SK-N-SH (cell line): Measurements from ENCODE around the gene OTOS. TPM values are rescaled to one million over a fixed set of nuclear protein-coding genes. Genes with fewer than 3 reads are reported as not detected.

Source experiments
- CTCF ChIA-PET: fragments of 300-600, 350-600 bp; formaldehyde crosslinking; extraction: SDS; loops from one replicate; lab custom pipeline; 2021; lab: Yijun Ruan, JAX
- POLR2A ChIA-PET: fragments of 350-600 bp; sonication (Branson Sonifier 250); formaldehyde crosslinking; extraction: SDS; loops from one replicate; lab custom pipeline; 2020; ENCODE audit warnings: antibody characterized with exemption, inconsistent platforms; lab: Yijun Ruan, JAX
- DNase-seq: peaks from one replicate; pipeline ENCODE4 v3.0.0; 2012
- H2AFZ ChIP-seq: fragments of 200-600 bp; sonication (generic); 2 replicates; pipeline ENCODE4 v1.8.1; 2016; ENCODE audit warnings: antibody characterized with exemption, mild to moderate bottlenecking, low read depth
- H3F3A ChIP-seq: fragments of 200-600 bp; sonication (generic); replicated peaks from 2 replicates; pipeline ENCODE3; 2016; ENCODE audit warnings: antibody characterized with exemption, mild to moderate bottlenecking; ENCODE audit not compliant: insufficient read depth
- H3K27ac ChIP-seq, 2 experiments: fragments of 200-500 bp in 1 of 2; fragments of 200-600 bp in 1 of 2; sonication (Bioruptor generic) in 1 of 2; sonication (generic), shearing (Covaris generic) in 1 of 2; 2 replicates each; pipeline versions ENCODE4 v1.5.1 to v1.6.1; 2014 to 2016; ENCODE audit warnings: low read depth in 2 of 2, inconsistent platforms in 1 of 2, low read length in 1 of 2, mild to moderate bottlenecking in 1 of 2, mixed read lengths in 1 of 2
- H3K27me3 ChIP-seq: fragments of 200-600 bp; sonication (generic), shearing (Covaris generic); 2 replicates; pipeline ENCODE4 v1.6.1; 2016; ENCODE audit warnings: mixed run types; ENCODE audit not compliant: insufficient read depth
- H3K36me3 ChIP-seq, 2 experiments: fragments of 200-500 bp in 1 of 2; fragments of 200-600 bp in 1 of 2; sonication (Bioruptor generic) in 1 of 2; sonication (generic) in 1 of 2; replicated peaks in 1 of 2; 2 replicates each; pipeline versions ENCODE3 to v1.5.1; 2014 to 2016; ENCODE audit warnings: low read length in 1 of 2, mild to moderate bottlenecking in 1 of 2; ENCODE audit not compliant: insufficient read depth in 2 of 2, control insufficient read depth in 1 of 2
- H3K4me1 ChIP-seq, 2 experiments: fragments of 200-500 bp in 1 of 2; fragments of 200-600 bp in 1 of 2; sonication (Bioruptor generic) in 1 of 2; sonication (generic), shearing (Covaris generic) in 1 of 2; 2 replicates each; pipeline versions ENCODE4 v1.5.1 to v1.6.1; 2014 to 2016; ENCODE audit warnings: low read depth in 1 of 2, low read length in 1 of 2, mixed run types in 1 of 2; ENCODE audit not compliant: insufficient read depth in 2 of 2, control insufficient read depth in 1 of 2
- H3K4me2 ChIP-seq: fragments of 200-600 bp; sonication (generic), shearing (Covaris generic); 2 replicates; pipeline ENCODE4 v1.6.1; 2017; ENCODE audit warnings: mixed run types
- H3K4me3 ChIP-seq, 2 experiments: fragments of 200-500 bp in 1 of 2; fragments of 200-600 bp in 1 of 2; sonication (Bioruptor generic) in 1 of 2; sonication (generic), shearing (Covaris generic) in 1 of 2; 2 replicates each; pipeline versions ENCODE4 v1.5.1 to v1.8.1; 2014 to 2016; ENCODE audit warnings: low read depth in 2 of 2, inconsistent platforms in 1 of 2, low read length in 1 of 2, mild to moderate bottlenecking in 1 of 2, mixed read lengths in 1 of 2, moderate library complexity in 1 of 2
- H3K79me2 ChIP-seq: fragments of 200-600 bp; sonication (generic); 2 replicates; pipeline ENCODE4 v1.8.1; 2017; ENCODE audit warnings: mild to moderate bottlenecking; ENCODE audit not compliant: insufficient read depth
- H3K9ac ChIP-seq: fragments of 200-600 bp; sonication (generic); 2 replicates; pipeline ENCODE4 v1.6.1; 2017; ENCODE audit warnings: mixed run types
- H3K9me2 ChIP-seq: fragments of 200-600 bp; sonication (generic); 2 replicates; pipeline ENCODE4 v1.6.1; 2017; ENCODE audit warnings: mixed run types
- H3K9me3 ChIP-seq: fragments of 200-600 bp; sonication (generic); 2 replicates; pipeline ENCODE4 v1.6.1; 2017; ENCODE audit warnings: mixed run types, mild to moderate bottlenecking, moderate library complexity
- H4K20me1 ChIP-seq: fragments of 200-600 bp; sonication (generic); 2 replicates; pipeline ENCODE4 v1.6.1; 2017; ENCODE audit warnings: mild to moderate bottlenecking, mixed run types; ENCODE audit not compliant: insufficient read depth
- FOXM1 ChIP-seq: IDR thresholded peaks from 2 replicates; pipeline ENCODE4 v1.4.0; 2012; ENCODE audit warnings: low read depth, mild to moderate bottlenecking
- GABPA ChIP-seq: IDR thresholded peaks from 2 replicates; pipeline ENCODE4 v1.4.0; 2012; ENCODE audit warnings: low read depth, mild to moderate bottlenecking
- NRF1 ChIP-seq: IDR thresholded peaks from 2 replicates; pipeline ENCODE4 v1.6.1; 2012; ENCODE audit warnings: low read depth, mild to moderate bottlenecking, low read length
- REST ChIP-seq: IDR thresholded peaks from 2 replicates; pipeline ENCODE4 v1.6.1; 2012; ENCODE audit warnings: mild to moderate bottlenecking, low read depth, low read length, moderate library complexity
- TAF1 ChIP-seq: IDR thresholded peaks from 2 replicates; pipeline ENCODE4 v1.6.1; 2012; ENCODE audit warnings: low read depth, mild to moderate bottlenecking, low read length, moderate library complexity, borderline replicate concordance
- WGBS: methylation state at CpG from one replicate; pipeline ENCODE4 v1.1.6; 2017; ENCODE audit warnings: low lambda C conversion rate; 5-methylcytosine and 5-hydroxymethylcytosine counted together
- polyA plus RNA-seq, 3 experiments: library from polyadenylated mRNA; depleted of rRNA; stranded (reverse); fragments of >200 nt; gene quantifications; 2 replicates each; pipeline ENCODE4 v1.2.3, GENCODE V29; 2012
- TF ChIP-seq, protein P1 (sequence below): IDR thresholded peaks from 2 replicates; pipeline ENCODE4 v1.4.0; 2012; ENCODE audit warnings: low read depth, borderline replicate concordance
- TF ChIP-seq, protein P2 (sequence below): fragments of 150-350 bp; IDR thresholded peaks from 2 replicates; pipeline ENCODE4 v1.6.1; 2017; ENCODE audit warnings: antibody characterized with exemption, low read length, low read depth, borderline replicate concordance

Gene OTOS
- polyA plus RNA-seq, 1 of the 3 experiments (the other 2 are of a cell fraction): not detected

GRCh38 chr2:240169486-240170353 is 29.3 kb upstream of the OTOS start:
- Histone ChIP-seq H3K27ac (no peak overlapping the region), H2AFZ (no peak overlapping the region), H3K9ac (no peak overlapping the region), H3F3A (no peaks in the 10 kb centered on the region), H3K4me3 (no peak overlapping the region), H3K9me2 (no peaks in the 10 kb centered on the region), H3K79me2 (no peaks in the 10 kb centered on the region), H3K9me3 (no peaks in the 10 kb centered on the region), H3K4me1 (no peaks in the 10 kb centered on the region; a peak in 1 of 4 replicates), H3K27me3 (no peaks in the 10 kb centered on the region), H4K20me1 (no peaks in the 10 kb centered on the region), H3K36me3 (no peaks in the 10 kb centered on the region), H3K4me2 (no peak overlapping the region)
- TF ChIP-seq, protein P1, sequence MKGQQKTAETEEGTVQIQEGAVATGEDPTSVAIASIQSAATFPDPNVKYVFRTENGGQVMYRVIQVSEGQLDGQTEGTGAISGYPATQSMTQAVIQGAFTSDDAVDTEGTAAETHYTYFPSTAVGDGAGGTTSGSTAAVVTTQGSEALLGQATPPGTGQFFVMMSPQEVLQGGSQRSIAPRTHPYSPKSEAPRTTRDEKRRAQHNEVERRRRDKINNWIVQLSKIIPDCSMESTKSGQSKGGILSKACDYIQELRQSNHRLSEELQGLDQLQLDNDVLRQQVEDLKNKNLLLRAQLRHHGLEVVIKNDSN: no peak
- TF ChIP-seq REST: no peak
- TF ChIP-seq NRF1: no peak
- no peak for TF ChIP-seq TAF1
- TF ChIP-seq, protein P2, sequence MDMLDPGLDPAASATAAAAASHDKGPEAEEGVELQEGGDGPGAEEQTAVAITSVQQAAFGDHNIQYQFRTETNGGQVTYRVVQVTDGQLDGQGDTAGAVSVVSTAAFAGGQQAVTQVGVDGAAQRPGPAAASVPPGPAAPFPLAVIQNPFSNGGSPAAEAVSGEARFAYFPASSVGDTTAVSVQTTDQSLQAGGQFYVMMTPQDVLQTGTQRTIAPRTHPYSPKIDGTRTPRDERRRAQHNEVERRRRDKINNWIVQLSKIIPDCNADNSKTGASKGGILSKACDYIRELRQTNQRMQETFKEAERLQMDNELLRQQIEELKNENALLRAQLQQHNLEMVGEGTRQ: no peak
- TF ChIP-seq GABPA: no peak
- no peak for DNase-seq
- ChIA-PET CTCF (interaction anchor here (1.4 to 3.9 kb wide), 3 partner anchors 20 to 269 kb away, joined by 4 to 12 read pairs (median 5); no protein-coding TSS in a partner anchor), POLR2A (no interaction called here)
- WGBS: 57% methylated on average over 8 of the region's 15 CpGs

DNA sequence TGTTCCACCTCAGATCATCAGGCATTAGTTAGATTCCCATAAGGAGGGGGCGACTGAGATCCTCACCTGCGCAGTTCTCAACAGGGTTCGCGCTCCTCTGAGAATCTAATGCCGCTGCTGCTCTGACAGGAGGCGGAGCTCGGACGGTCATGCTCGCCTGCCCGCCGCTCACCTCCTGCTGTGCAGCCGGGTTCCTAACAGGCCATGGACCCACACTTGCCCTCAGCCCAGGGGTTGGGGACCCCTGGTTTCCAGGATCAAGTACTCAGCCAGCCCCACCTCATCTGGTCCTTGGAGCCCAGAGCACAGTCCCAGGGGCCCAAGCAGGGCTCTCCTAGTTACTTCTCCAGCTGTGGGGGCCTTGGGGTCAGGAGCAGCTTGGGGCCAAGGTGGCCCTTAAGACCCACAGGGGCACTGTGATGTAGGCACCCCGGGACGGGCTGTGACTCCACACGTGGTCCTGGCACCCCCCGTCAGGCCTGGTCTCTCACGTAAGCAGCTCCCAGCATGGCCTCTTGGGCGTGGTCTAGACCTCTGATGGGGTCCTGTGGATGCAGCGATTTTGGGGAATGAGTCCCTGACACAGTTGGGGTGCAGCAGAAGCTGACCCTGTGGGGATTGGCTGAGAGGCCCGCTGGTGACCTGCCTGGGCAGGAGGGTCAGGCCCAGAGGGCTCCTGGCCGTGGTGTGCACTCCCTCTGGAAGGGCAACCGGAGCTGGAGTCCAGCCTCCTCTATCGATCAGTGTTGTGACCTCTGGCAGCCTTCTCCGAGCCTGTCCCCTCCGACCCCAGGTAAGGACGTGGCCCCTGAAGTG is 28.3 kb upstream of the OTOS start:
- no peak overlapping the region for H2AFZ ChIP-seq

More for the DNA sequence above, 28.3 kb upstream of the OTOS start:
- H3K9me3 ChIP-seq: no peaks in the 10 kb centered on the region
- ChIA-PET CTCF (interaction anchor here (1.4 to 1.5 kb wide), 2 partner anchors 19 to 270 kb away, joined by 4 to 5 read pairs; no protein-coding TSS in a partner anchor), POLR2A (no interaction called here)
- H3K4me3 ChIP-seq: no peak overlapping the region
- H3K27ac ChIP-seq: no peak overlapping the region
- H3F3A ChIP-seq: no peaks in the 10 kb centered on the region
- H3K9me2 ChIP-seq: no peaks in the 10 kb centered on the region
- no peak for DNase-seq
- 40% methylated on average over 13 of the region's 26 CpGs for WGBS
- TF ChIP-seq FOXM1: no peak
- H3K4me1 ChIP-seq: no peaks in the 10 kb centered on the region; a peak in 1 of 4 replicates
- no peak overlapping the region for H3K4me2 ChIP-seq
- H3K9ac ChIP-seq: no peak overlapping the region
- no peaks in the 10 kb centered on the region for H4K20me1 ChIP-seq
- no peaks in the 10 kb centered on the region for H3K27me3 ChIP-seq
- no peaks in the 10 kb centered on the region for H3K36me3 ChIP-seq
- H3K79me2 ChIP-seq: no peaks in the 10 kb centered on the region
